CD4-positive, alpha-beta T cell treated with Interleukin-17A for 1 hour (primary cell): ENCODE results near the gene DGKZ.

ENCODE experiments used
- DNase-seq: peaks from one replicate; pipeline ENCODE4 v3.0.0-alpha.2; 2020

DGKZ gene

DNA sequence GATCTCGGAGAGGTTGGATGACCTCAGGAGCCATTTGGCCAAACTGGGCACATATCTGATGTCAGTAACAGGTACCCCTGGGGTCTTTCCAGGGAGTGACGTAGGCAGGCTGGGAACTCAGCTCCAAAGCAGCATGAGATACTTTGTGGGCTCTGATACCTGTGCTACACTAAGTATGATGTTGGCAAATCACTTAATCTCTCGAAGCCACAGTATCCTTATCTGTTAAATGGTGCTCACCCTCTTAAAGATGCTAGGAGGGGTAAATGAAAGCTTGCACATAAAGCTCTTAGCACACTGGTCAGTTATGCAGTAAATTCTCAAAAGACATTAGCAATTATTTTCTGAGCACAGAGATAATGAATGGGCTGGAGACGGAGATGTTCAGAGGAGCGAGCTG lies 17.1 kb upstream of the DGKZ start:
- DNase-seq, result no peak

GRCh38 chr11:46330563-46331281 lies 16.5 kb upstream of the DGKZ start:
- DNase-seq, result no peak

- DNase-seq, result peak; percentile 65
Observed at GRCh38 chr11:46331282-46331984, 15.8 kb upstream of the DGKZ start.

- DNase-seq, result no peak
Observed at GRCh38 chr11:46332093-46332567, 15.1 kb upstream of the DGKZ start.

GRCh38 chr11:46332568-46333393 lies 14.5 kb upstream of the DGKZ start:
- peak; percentile 21 for DNase-seq

GRCh38 chr11:46333394-46333947 lies 13.8 kb upstream of the DGKZ start:
- DNase-seq, result peak; percentile 25

- no peak for DNase-seq
Observed at GRCh38 chr11:46334211-46334610, 13.1 kb upstream of the DGKZ start.

DNA sequence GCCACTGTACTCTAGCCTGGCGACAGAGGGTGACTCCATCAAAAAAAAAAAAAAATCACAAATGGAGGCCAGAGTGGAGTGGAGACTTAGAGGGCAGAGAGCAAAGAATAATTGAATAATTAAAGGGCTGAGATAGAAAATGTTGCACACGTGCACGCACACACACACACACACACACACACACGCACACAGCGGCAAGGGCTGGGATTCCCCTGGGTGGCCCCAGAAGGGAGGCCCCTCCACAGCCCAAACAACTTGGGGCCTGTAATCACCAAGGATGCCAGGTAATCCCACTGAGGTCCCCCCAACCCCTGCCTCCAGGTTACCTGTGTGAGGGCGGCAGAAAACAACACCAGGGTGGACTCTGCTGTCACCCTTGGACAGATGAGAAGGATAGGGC lies 12.0 kb upstream of the DGKZ start:
- DNase-seq, result no peak

DNA sequence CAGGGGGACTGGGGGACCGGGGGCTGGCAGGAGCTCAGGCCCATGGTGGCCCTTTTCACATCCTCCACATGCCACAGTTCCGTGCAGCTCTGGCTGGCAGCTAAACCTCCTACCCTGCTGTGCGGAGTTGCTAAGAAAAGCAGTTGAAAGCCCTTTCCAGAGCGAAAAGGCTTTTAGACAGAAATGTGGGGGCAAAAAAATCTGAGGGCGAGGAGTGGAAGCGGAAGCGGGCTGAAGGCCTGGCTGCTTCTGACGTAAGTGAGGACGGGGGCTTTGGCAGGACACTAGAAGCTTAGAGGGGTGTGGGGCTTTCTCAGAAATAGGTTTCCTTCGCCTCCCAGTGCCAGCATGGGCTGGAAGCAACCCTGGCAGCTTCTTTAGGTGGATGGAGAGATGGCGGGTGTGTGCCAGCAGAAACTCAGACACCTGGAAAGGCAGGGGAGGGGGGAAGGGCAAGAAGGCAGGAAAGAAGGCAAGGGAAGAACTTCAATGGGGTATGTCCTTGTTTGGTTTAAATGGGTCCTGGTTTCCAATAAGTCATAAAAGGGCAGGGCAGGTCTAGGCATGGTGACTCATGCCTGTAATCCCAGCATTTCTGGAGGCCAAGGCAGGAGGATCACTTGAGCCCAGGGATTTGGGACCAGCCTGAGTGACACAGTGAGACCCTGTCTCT lies 11.2 kb upstream of the DGKZ start:
- DNase-seq, result no peak

DNA sequence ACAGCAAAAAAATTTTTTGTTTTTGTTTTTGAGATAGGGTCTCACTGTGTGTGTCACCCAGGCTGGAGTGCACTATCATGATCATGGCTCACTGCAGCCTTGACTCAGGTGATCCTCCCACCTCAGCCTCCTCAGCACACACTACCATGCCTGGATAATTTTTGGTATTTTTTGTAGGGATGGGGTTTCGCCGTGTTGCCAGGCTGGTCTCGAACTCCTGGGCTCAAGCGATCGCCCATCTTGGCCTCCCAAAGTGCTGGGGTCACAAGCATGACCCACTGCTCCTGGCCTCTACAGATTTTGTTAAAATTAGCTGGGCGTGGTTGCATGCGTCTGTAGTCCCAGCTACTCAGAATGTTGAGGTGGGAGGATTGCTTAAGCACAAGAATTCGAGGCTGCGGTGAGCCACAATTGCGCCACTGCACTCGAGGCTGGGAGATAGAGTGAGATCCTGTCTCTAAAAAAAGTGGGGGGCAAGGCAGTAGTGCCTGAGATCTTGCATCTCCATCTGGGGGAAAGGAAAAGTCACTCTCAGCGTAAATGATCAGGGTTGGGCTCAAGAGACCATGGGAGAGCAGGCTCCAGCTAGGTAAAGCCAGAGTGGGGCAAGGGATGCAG lies 10.6 kb upstream of the DGKZ start:
- DNase-seq, result no peak

GRCh38 chr11:46337626-46338345 lies 9.5 kb upstream of the DGKZ start:
- no peak for DNase-seq

- DNase-seq, result no peak
Observed at GRCh38 chr11:46338636-46338987, 8.7 kb upstream of the DGKZ start.

DNA sequence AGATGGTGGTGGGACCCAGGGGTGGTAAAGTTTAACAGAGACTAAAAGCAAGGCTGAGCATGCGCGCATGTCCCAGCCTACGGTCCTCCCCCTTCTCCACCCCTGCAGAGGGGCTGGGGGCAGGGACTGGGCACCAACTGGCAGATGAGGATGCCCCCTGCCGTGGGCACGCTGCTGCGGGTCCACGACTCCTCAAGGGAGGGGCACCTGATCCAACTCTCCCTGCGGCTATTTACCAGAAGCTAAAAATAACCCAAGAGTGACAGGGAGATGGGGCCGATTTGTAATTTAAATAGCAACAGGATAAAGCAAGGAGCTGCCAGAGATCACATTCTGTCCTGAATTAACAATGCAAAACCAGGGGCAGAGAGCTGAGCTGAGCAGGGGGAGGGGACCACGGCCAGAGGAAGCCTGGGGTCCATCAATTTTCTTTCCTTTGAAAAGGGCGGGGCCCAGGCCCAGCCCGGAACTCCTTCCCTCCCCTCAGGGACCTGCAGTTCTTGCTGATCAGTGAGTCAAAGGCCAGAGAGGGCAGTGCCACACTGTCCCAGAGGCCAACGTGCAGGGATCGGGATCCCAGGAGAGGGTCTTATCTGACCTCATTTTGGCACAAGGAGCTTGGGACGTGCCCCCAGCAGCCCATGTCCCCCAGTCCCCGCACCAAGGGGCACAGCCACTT lies 8.1 kb upstream of the DGKZ start:
- DNase-seq, result no peak

GRCh38 chr11:46339816-46340215 lies 7.4 kb upstream of the DGKZ start:
- no peak for DNase-seq

- DNase-seq, result no peak
Observed at GRCh38 chr11:46341454-46341853, 5.8 kb upstream of the DGKZ start.

GRCh38 chr11:46342239-46342638 lies 5.0 kb upstream of the DGKZ start:
- DNase-seq, result peak; percentile 14

GRCh38 chr11:46343520-46343919 lies 3.7 kb upstream of the DGKZ start:
- no peak for DNase-seq

- DNase-seq, result no peak
Observed at GRCh38 chr11:46345131-46345597, 2.1 kb upstream of the DGKZ start.

GRCh38 chr11:46345881-46346484 lies 1.3 kb upstream of the DGKZ start:
- no peak for DNase-seq

- DNase-seq, result no peak
Observed at GRCh38 chr11:46347637-46348311, 511 bp downstream of the DGKZ start.
